Uterus (tissue), 4 donors: ENCODE data around the gene MED13L. TPM values are rescaled to one million over a fixed set of nuclear protein-coding genes. Genes with fewer than 3 reads are reported as not detected.

Source experiments
- DNase-seq, 2 donors: peaks; one replicate each; pipeline ENCODE4 v3.0.0-alpha.2; 2019 to 2020
- H3K27ac ChIP-seq, 2 donors: fragments of 200-600 bp; sonication (generic); 1 replicate in 1 of 2; 2 replicates in 1 of 2; pipeline ENCODE4 v1.5.1; 2016 to 2018
- H3K27me3 ChIP-seq, 2 donors: fragments of 200-600 bp; sonication (generic); one replicate each; pipeline ENCODE4 v1.5.1; 2018 to 2019; ENCODE audit warnings: control low read depth in 1 of 2
- H3K36me3 ChIP-seq, 2 donors: fragments of 200-600 bp; sonication (generic); one replicate each; pipeline ENCODE4 v1.5.1; 2019; ENCODE audit warnings: control low read depth in 1 of 2
- H3K4me1 ChIP-seq, 2 donors: fragments of 200-600 bp; sonication (generic); one replicate each; pipeline ENCODE4 v1.5.1; 2018 to 2019; ENCODE audit warnings: control low read depth in 1 of 2
- H3K4me3 ChIP-seq, 2 donors: fragments of 200-600 bp; sonication (generic); 1 replicate in 1 of 2; 2 replicates in 1 of 2; pipeline ENCODE4 v1.5.1; 2018 to 2019; ENCODE audit warnings: mild to moderate bottlenecking in 1 of 2
- H3K9me3 ChIP-seq, 2 donors: fragments of 200-600 bp; sonication (generic); one replicate each; pipeline ENCODE4 v1.5.1; 2019; ENCODE audit warnings: control low read depth in 1 of 2
- CTCF ChIP-seq, 4 experiments: fragments of 200-600 bp in 2 of 4; fragments of 450-650 bp in 2 of 4; sonication (generic) in 2 of 4; IDR thresholded peaks; one replicate each; pipeline ENCODE4 v1.5.1; 2016 to 2019; ENCODE audit warnings: antibody characterized with exemption in 4 of 4, mild to moderate bottlenecking in 2 of 4, moderate library complexity in 1 of 4
- POLR2A ChIP-seq, 2 donors: fragments of 450-650 bp; IDR thresholded peaks; one replicate each; pipeline ENCODE4 v1.6.1; 2016; ENCODE audit warnings: antibody characterized with exemption in 2 of 2, mild to moderate bottlenecking in 1 of 2, moderate library complexity in 1 of 2
- intact Hi-C: fragments of 100-400 bp; cut with DNase I; formaldehyde crosslinking; loops from one replicate; pipeline ENCODE4 v1.15.1; 2023; ENCODE audit warnings: low total_unique reads
- total RNA-seq, 4 donors: library from RNA; depleted of rRNA in 3 of 4; stranded (reverse); fragments of >200 nt in 3 of 4; gene quantifications; one replicate each; pipeline versions ENCODE4 v1.1.0 to v1.2.4, GENCODE V29; 2014 to 2023
- donor health status: DM: yes; HTN: yes; CAD: no.

MED13L gene
- total RNA-seq, 4 donors from 2014 or later: 189 to 314 (median 254) TPM

GRCh38 chr12:116045150-116045549 lies 232.3 kb downstream of the MED13L start:
- intact Hi-C loops: no loop called here
- Histone ChIP-seq H3K9me3 (no peaks in the 10 kb centered on the region), H3K4me1 (peaks cover 0 to 12% of the 10 kb centered on the region in 2 donors), H3K27ac (no peak overlapping the region), H3K4me3 (no peak overlapping the region), H3K36me3 (no peaks in the 10 kb centered on the region), H3K27me3 (no peaks in the 10 kb centered on the region)
- TF ChIP-seq CTCF (IDR thresholded peaks at IDR 0.05) (no peak), POLR2A (IDR thresholded peaks at IDR 0.05) (no peak)
- DNase-seq: no peak

- Histone ChIP-seq H3K27ac (no peak overlapping the region), H3K9me3 (no peaks in the 10 kb centered on the region), H3K27me3 (no peaks in the 10 kb centered on the region), H3K4me1 (peaks cover 0 to 12% of the 10 kb centered on the region in 2 donors), H3K4me3 (no peak overlapping the region), H3K36me3 (no peaks in the 10 kb centered on the region)
- no peak for DNase-seq
- TF ChIP-seq CTCF (IDR thresholded peaks at IDR 0.05) (no peak), POLR2A (IDR thresholded peaks at IDR 0.05) (no peak)
- intact Hi-C loops: no loop called here
Observed at GRCh38 chr12:116043659-116044535, 233.6 kb downstream of the MED13L start.

- no peaks in the 10 kb centered on the region for H3K27me3 ChIP-seq
- no peaks in the 10 kb centered on the region for H3K9me3 ChIP-seq
- no peak overlapping the region for H3K27ac ChIP-seq
- peaks cover 0 to 12% of the 10 kb centered on the region in 2 donors for H3K4me1 ChIP-seq
- no peak overlapping the region for H3K4me3 ChIP-seq
- DNase-seq: no peak
- TF ChIP-seq CTCF (IDR thresholded peaks at IDR 0.05) (no peak), POLR2A (IDR thresholded peaks at IDR 0.05) (no peak)
- intact Hi-C loops: no loop called here
- no peaks in the 10 kb centered on the region for H3K36me3 ChIP-seq
Observed at GRCh38 chr12:116040402-116040801, 237.1 kb downstream of the MED13L start.

- no peak overlapping the region for H3K27ac ChIP-seq
Observed at GRCh38 chr12:116039081-116039480, 238.4 kb downstream of the MED13L start.

More at GRCh38 chr12:116039081-116039480, 238.4 kb downstream of the MED13L start:
- intact Hi-C loops: no loop called here
- no peaks in the 10 kb centered on the region for H3K27me3 ChIP-seq
- DNase-seq: no peak
- TF ChIP-seq CTCF (IDR thresholded peaks at IDR 0.05): no peak
- no peak for TF ChIP-seq POLR2A (IDR thresholded peaks at IDR 0.05)
- H3K9me3 ChIP-seq: no peaks in the 10 kb centered on the region
- H3K4me3 ChIP-seq: no peak overlapping the region
- no peaks in the 10 kb centered on the region for H3K36me3 ChIP-seq
- H3K4me1 ChIP-seq: peaks cover 0 to 6% of the 10 kb centered on the region in 2 donors
